ENCODE measurements around the gene FAM168A. TPM values are rescaled to one million over a fixed set of nuclear protein-coding genes. Genes with fewer than 3 reads are reported as not detected.

Gene FAM168A
- total and polyA plus RNA-seq, 9 of the 15 experiments (the other 6 are each of a cell fraction or from before 2014, with no cell fraction given): 0.44 to 7.2 (median 2.9) TPM

DNA sequence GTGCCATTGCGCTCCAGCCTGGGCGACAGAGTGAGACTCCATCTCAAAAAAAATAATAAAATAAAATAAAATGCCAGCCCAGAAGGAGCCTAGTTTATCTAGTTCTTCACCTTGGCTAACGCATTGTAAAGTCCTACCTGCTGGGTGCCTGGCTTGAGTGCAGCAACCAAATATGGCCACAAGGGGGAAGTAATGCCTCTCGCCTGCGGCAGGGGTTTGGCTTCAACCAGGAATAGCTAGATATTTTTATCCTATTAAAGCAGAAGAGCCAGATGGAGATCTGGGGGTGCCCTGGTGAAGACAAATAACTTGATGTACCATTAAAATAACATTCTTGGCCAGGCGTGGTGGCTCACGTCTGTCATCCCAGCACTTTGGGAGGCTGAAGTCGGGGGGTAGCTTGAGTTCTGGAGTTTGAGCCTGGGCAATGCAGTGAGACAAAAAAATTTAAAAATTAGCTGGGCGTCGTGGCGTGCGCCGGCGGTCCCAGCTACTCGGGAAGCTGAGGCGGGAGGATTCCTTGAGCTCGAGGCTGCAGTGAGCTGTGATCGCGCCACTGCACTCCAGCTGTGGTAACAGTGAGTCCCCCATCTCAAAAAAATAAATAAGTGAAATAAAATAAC lies 27.9 kb upstream of the FAM168A start (continued):
- TF ChIP-seq, protein P1, sequence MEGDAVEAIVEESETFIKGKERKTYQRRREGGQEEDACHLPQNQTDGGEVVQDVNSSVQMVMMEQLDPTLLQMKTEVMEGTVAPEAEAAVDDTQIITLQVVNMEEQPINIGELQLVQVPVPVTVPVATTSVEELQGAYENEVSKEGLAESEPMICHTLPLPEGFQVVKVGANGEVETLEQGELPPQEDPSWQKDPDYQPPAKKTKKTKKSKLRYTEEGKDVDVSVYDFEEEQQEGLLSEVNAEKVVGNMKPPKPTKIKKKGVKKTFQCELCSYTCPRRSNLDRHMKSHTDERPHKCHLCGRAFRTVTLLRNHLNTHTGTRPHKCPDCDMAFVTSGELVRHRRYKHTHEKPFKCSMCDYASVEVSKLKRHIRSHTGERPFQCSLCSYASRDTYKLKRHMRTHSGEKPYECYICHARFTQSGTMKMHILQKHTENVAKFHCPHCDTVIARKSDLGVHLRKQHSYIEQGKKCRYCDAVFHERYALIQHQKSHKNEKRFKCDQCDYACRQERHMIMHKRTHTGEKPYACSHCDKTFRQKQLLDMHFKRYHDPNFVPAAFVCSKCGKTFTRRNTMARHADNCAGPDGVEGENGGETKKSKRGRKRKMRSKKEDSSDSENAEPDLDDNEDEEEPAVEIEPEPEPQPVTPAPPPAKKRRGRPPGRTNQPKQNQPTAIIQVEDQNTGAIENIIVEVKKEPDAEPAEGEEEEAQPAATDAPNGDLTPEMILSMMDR (IDR thresholded peaks at IDR 0.05 in 2 of 3, conservative IDR thresholded peaks at IDR 0.05 in 1 of 3; ENCODE audit: insufficient read depth in 2 of 3, low read depth in 1 of 3, low read length in 3 of 3): peak; percentile 85 to 95 (median 91)
- TF ChIP-seq MAZ (CRISPR knock-in tag; conservative IDR thresholded peaks at IDR 0.05 in 1 of 2, IDR thresholded peaks at IDR 0.05 in 1 of 2): peak in 1 of 2 experiments; percentile 18; a peak in 1 of 4 replicates
- TF ChIP-seq ERF (CRISPR knock-in tag; IDR thresholded peaks at IDR 0.05): no peak
- TF ChIP-seq, protein P2, sequence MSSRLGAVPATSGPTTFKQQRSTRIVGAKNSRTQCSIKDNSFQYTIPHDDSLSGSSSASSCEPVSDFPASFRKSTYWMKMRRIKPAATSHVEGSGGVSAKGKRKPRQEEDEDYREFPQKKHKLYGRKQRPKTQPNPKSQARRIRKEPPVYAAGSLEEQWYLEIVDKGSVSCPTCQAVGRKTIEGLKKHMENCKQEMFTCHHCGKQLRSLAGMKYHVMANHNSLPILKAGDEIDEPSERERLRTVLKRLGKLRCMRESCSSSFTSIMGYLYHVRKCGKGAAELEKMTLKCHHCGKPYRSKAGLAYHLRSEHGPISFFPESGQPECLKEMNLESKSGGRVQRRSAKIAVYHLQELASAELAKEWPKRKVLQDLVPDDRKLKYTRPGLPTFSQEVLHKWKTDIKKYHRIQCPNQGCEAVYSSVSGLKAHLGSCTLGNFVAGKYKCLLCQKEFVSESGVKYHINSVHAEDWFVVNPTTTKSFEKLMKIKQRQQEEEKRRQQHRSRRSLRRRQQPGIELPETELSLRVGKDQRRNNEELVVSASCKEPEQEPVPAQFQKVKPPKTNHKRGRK (tag; IDR thresholded peaks at IDR 0.05): no peak
- peak; percentile 86 for TF ChIP-seq SMC3 (conservative IDR thresholded peaks at IDR 0.05; ENCODE audit: insufficient read depth, low read depth, low read length)
- TF ChIP-seq GABPA (tag; conservative IDR thresholded peaks at IDR 0.05; ENCODE audit: low read depth): no peak
- TF ChIP-seq TAL1 (IDR thresholded peaks at IDR 0.05): no peak
